Adrenal gland (tissue), 5 donors: ENCODE data around the gene PTPRN2.

ENCODE experiments used
- POLR2A ChIP-seq, 2 donors: fragments of 450-650 bp; IDR thresholded peaks; one replicate each; pipeline ENCODE4 v1.6.1; 2017; ENCODE audit warnings: antibody characterized with exemption in 2 of 2, mild to moderate bottlenecking in 2 of 2, moderate library complexity in 1 of 2
- TF ChIP-seq, protein P1 (sequence below), 6 experiments: fragments of 450-650 bp in 4 of 6; fragments of 200-600 bp in 2 of 6; sonication (generic) in 1 of 6; IDR thresholded peaks; 1 replicate in 5 of 6; 2 replicates in 1 of 6; pipeline versions ENCODE4 v1.5.1 to v1.8.0; 2016 to 2021; ENCODE audit warnings: antibody characterized with exemption in 6 of 6, mild to moderate bottlenecking in 2 of 6, moderate library complexity in 1 of 6
- donor health status: DM: no; HTN: no; CAD: no.

DNA sequence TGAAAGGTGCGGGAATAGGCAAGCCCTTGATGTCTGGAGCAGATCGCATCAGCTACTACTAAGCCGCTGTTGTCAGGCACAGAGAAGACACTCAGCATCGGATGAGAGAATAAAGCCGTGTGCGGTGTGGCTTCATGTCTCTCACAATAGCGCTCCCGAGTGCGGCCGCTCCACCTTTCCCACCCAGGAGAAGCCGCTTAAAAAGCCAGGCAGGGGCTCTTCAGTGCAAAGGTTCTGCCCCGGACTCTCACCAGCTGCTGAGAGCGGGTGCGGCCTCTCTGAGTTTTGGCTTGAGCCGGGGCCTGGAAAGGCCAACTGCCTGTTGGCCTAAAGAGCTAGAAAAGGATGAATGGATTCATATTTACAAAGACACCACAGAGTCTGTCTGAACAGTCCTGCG is 650.2 kb downstream of the PTPRN2 start:
- TF ChIP-seq, protein P1, sequence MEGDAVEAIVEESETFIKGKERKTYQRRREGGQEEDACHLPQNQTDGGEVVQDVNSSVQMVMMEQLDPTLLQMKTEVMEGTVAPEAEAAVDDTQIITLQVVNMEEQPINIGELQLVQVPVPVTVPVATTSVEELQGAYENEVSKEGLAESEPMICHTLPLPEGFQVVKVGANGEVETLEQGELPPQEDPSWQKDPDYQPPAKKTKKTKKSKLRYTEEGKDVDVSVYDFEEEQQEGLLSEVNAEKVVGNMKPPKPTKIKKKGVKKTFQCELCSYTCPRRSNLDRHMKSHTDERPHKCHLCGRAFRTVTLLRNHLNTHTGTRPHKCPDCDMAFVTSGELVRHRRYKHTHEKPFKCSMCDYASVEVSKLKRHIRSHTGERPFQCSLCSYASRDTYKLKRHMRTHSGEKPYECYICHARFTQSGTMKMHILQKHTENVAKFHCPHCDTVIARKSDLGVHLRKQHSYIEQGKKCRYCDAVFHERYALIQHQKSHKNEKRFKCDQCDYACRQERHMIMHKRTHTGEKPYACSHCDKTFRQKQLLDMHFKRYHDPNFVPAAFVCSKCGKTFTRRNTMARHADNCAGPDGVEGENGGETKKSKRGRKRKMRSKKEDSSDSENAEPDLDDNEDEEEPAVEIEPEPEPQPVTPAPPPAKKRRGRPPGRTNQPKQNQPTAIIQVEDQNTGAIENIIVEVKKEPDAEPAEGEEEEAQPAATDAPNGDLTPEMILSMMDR (IDR thresholded peaks at IDR 0.05) = no peak
- no peak for TF ChIP-seq POLR2A (IDR thresholded peaks at IDR 0.05)
